GM18507 (cell line): ENCODE results near the gene RIC1.
"Not testable (repeated sequence)": the region's sequence is repeated elsewhere in the genome, so short reads cannot be mapped to it uniquely, and the experiment has no call there.

Experiments used
- DNase-seq: peaks from one replicate; pipeline ENCODE4 v3.0.0; 2011; ENCODE audit warnings: low read depth; ENCODE audit not compliant: insufficient read length; ENCODE audit errors: extremely low spot score
- FAIRE-seq: peaks from 2 replicates; lab custom pipeline; 2011; peaks lifted over from hg19 to GRCh38; lab: Jason Lieb, UNC

The RIC1 gene

GRCh38 chr9:5628530-5629311 is at the start of gene RIC1:
RIC1 (plus strand) TSS chr9:5629107; CDS start chr9:5629310, 203 bp downstream.
- FAIRE-seq (peak; percentile 88), DNase-seq (peak; percentile 86)

GRCh38 chr9:5579881-5580280 is 49.0 kb upstream of the RIC1 start:
- FAIRE-seq (no peak), DNase-seq (no peak)

- FAIRE-seq (peak; percentile 69), DNase-seq (no peak)
These were observed 48.3 kb upstream of the RIC1 start for GRCh38 chr9:5580650-5581049.

- DNase-seq, FAIRE-seq: not testable (repeated sequence)
These were observed 47.2 kb upstream of the RIC1 start for GRCh38 chr9:5581706-5582105.

- peak; percentile 97 for FAIRE-seq
- no peak for DNase-seq
These were observed 46.1 kb upstream of the RIC1 start for GRCh38 chr9:5582835-5583195.

- peak; percentile 91 for FAIRE-seq
- no peak for DNase-seq
These were observed 42.5 kb upstream of the RIC1 start for GRCh38 chr9:5586391-5586802.

GRCh38 chr9:5587024-5587423 is 41.9 kb upstream of the RIC1 start:
- DNase-seq (no peak), FAIRE-seq (no peak)

GRCh38 chr9:5592231-5592630 is 36.7 kb upstream of the RIC1 start:
- no peak for FAIRE-seq
- DNase-seq = no peak

GRCh38 chr9:5592904-5593303 is 36.0 kb upstream of the RIC1 start:
- FAIRE-seq (no peak), DNase-seq (no peak)

GRCh38 chr9:5593904-5594303 is 35.0 kb upstream of the RIC1 start:
- FAIRE-seq = peak; percentile 97
- peak; percentile 46 for DNase-seq

GRCh38 chr9:5596173-5596572 is 32.7 kb upstream of the RIC1 start:
- no peak for DNase-seq

GRCh38 chr9:5608298-5609225 is 20.3 kb upstream of the RIC1 start:
- DNase-seq = no peak
- peak; percentile 82 for FAIRE-seq

More at GRCh38 chr9:5596173-5596572, 32.7 kb upstream of the RIC1 start:
- FAIRE-seq = no peak

GRCh38 chr9:5609226-5609596 is 19.7 kb upstream of the RIC1 start:
- no peak for DNase-seq
- no peak for FAIRE-seq

GRCh38 chr9:5610491-5610890 is 18.4 kb upstream of the RIC1 start:
- DNase-seq = no peak
- peak; percentile 36 for FAIRE-seq

GRCh38 chr9:5611321-5612184 is 17.4 kb upstream of the RIC1 start:
- DNase-seq = no peak
- no peak for FAIRE-seq

GRCh38 chr9:5612185-5612530 is 16.7 kb upstream of the RIC1 start:
- DNase-seq (no peak), FAIRE-seq (no peak)

GRCh38 chr9:5614192-5614591 is 14.7 kb upstream of the RIC1 start:
- DNase-seq = no peak
- FAIRE-seq = peak; percentile 18

GRCh38 chr9:5614985-5615384 is 13.9 kb upstream of the RIC1 start:
- no peak for DNase-seq
- no peak for FAIRE-seq

GRCh38 chr9:5617749-5618148 is 11.2 kb upstream of the RIC1 start:
- no peak for DNase-seq
- FAIRE-seq = peak; percentile 99

GRCh38 chr9:5620494-5620893 is 8.4 kb upstream of the RIC1 start:
- no peak for FAIRE-seq
- DNase-seq = no peak
